Measurements from ENCODE around the gene CAPN11.
"Not testable (repeated sequence)": the region's sequence is repeated elsewhere in the genome, so short reads cannot be mapped to it uniquely, and the experiment has no call there.

CAPN11 gene

GRCh38 chr6:44188819-44189218 lies 30.2 kb downstream of the CAPN11 start:
- TF ChIP-seq, protein P1, sequence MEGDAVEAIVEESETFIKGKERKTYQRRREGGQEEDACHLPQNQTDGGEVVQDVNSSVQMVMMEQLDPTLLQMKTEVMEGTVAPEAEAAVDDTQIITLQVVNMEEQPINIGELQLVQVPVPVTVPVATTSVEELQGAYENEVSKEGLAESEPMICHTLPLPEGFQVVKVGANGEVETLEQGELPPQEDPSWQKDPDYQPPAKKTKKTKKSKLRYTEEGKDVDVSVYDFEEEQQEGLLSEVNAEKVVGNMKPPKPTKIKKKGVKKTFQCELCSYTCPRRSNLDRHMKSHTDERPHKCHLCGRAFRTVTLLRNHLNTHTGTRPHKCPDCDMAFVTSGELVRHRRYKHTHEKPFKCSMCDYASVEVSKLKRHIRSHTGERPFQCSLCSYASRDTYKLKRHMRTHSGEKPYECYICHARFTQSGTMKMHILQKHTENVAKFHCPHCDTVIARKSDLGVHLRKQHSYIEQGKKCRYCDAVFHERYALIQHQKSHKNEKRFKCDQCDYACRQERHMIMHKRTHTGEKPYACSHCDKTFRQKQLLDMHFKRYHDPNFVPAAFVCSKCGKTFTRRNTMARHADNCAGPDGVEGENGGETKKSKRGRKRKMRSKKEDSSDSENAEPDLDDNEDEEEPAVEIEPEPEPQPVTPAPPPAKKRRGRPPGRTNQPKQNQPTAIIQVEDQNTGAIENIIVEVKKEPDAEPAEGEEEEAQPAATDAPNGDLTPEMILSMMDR (IDR thresholded peaks at IDR 0.05; ENCODE audit: low read depth, low read length, missing control alignments) = no peak
- no peak for DNase-seq (ENCODE audit: extremely low read depth, low read depth)
- H3K4me3 ChIP-seq (replicated peaks; ENCODE audit: low read depth, low read length) = no peak overlapping the region

DNA sequence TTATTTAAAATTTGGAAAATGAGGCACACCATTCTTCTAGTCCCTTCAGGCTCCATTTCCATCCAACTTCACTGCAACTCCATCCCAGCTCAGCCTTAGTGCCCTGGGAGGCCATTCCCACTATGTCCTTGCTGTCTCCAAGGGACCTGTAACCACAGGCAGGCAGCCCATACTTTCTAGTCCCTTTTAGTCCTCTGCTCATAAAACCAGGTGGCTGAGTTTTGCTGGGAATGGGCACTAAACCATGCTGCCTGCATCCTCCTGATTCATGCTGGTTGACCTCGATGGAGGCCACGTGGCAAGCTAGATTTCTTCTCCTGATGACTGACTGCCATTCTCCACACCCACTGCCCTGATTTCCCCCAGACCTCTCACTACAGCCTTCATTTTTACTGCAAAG lies 30.6 kb downstream of the CAPN11 start:
- DNase-seq (ENCODE audit: extremely low read depth, low read depth) = no peak
- TF ChIP-seq, protein P1 (IDR thresholded peaks at IDR 0.05; ENCODE audit: low read depth, low read length, missing control alignments) = no peak
- no peak overlapping the region for H3K4me3 ChIP-seq (replicated peaks; ENCODE audit: low read depth, low read length)

GRCh38 chr6:44190715-44191114 lies 32.1 kb downstream of the CAPN11 start:
- no peak for DNase-seq (ENCODE audit: extremely low read depth, low read depth)
- TF ChIP-seq, protein P1 (IDR thresholded peaks at IDR 0.05; ENCODE audit: low read depth, low read length, missing control alignments) = no peak

DNA sequence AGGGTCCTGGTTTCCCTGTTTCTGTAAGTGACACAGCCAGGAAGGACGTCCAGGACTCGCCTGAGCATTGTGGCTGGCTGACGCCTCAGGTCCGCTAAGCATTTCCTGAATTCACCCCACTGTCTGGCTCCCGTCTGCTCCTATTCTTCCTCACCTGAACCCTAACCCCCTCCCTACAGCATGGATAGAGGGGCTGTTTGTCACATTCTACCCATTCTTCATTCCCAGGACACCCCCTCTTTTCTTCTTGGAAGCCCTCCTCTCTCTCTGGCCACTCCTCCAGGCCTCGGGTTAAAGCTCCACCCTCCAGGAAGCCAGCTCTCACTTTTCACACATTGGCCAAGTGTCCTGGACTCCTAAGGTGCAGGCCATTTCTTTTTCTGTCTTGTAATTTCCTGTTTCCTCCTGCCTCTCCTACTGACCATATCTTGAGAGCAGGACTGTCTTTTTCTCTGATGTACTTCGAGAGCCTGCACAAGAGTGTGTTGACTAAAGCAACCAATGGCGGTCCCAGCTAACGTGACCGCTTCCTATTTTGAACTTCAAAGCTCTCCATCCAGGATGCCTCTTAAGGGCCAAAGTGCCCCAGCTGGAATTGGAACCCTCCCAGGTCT lies 33.9 kb downstream of the CAPN11 start:
- no peak overlapping the region for H3K4me3 ChIP-seq (replicated peaks; ENCODE audit: low read depth, low read length)
- TF ChIP-seq, protein P1 (IDR thresholded peaks at IDR 0.05; ENCODE audit: low read depth, low read length, missing control alignments) = no peak
- DNase-seq (ENCODE audit: extremely low read depth, low read depth) = no peak

More at GRCh38 chr6:44190715-44191114, 32.1 kb downstream of the CAPN11 start:
- H3K4me3 ChIP-seq (replicated peaks; ENCODE audit: low read depth, low read length) = no peak overlapping the region

DNA sequence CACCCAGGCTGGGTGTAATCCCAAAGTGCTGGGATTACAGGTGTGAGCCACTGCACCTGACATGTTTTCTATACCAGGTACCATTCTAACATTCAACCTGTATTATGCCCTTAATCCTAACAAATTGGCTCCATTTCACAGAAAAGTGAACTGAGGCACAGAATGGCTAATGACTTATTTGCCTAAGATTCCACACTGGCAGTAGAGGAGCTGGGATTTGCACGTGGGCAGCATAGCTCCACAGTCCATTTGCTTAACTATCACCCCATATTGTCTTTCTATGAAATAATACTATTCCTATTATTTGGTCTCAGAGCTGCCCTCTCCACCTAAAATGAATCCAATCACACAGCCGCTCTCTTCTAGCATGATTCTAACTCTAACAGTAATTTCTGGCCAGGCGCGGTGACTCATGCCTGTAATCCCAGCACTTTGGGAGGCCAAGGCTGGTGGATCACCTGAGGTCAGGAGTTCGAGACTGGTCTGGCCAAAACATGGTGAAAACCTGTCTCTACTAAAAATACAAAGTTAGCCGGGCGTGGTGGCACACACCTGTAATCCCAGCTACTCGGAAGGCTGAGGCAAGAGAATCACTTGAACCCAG lies 34.8 kb downstream of the CAPN11 start:
- TF ChIP-seq, protein P1 (IDR thresholded peaks at IDR 0.05; ENCODE audit: low read depth, low read length, missing control alignments) = no peak
- no peak overlapping the region for H3K4me3 ChIP-seq (replicated peaks; ENCODE audit: low read depth, low read length)
- no peak for DNase-seq (ENCODE audit: extremely low read depth, low read depth)

GRCh38 chr6:44194326-44194725 lies 35.7 kb downstream of the CAPN11 start:
- no peak for DNase-seq (ENCODE audit: extremely low read depth, low read depth)
- H3K4me3 ChIP-seq (replicated peaks; ENCODE audit: low read depth, low read length) = no peak overlapping the region
- TF ChIP-seq, protein P1 (IDR thresholded peaks at IDR 0.05; ENCODE audit: low read depth, low read length, missing control alignments) = no peak

DNA sequence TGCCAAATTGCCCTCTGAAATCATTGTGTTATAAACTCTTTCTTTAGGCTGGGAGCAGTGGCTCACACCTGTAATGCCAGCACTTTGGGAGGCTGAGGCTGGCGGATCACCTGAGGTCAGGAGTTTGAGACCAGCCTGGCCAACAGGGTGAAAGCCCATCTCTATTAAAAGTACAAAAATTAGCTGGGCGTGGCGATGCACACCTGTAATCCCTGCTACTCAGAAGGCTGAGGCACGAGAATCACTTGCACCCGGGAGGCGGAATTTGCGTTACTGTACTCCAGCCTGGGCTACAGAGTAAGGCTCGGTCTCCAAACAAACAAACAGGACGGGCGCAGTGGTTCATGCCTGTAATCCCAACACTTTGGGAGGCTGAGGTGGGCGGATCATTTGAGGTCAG lies 37.7 kb downstream of the CAPN11 start:
- not testable (repeated sequence) for DNase-seq (ENCODE audit: extremely low read depth, low read depth); H3K4me3 ChIP-seq (replicated peaks; ENCODE audit: low read depth, low read length)
